Sciatic nerve (tissue), 2 donors: ENCODE data around the gene CIB1. TPM values are rescaled to one million over a fixed set of nuclear protein-coding genes. Genes with fewer than 3 reads are reported as not detected.
"Not testable (repeated sequence)": the region's sequence is repeated elsewhere in the genome, so short reads cannot be mapped to it uniquely, and the experiment has no call there.

ENCODE experiments used
- ATAC-seq: fragments of 200-7000 bp; cut with Tn5 transposase; one replicate; pipeline ENCODE4 v1.9.1; 2020; ENCODE audit warnings: mild to moderate bottlenecking, moderate library complexity
- DNase-seq: peaks from one replicate; pipeline ENCODE4 v3.0.0-alpha.2; 2020; ENCODE audit warnings: low spot score
- intact Hi-C: fragments of 100-400 bp; cut with DNase I; formaldehyde crosslinking; loops from one replicate; pipeline ENCODE4 v1.14.2; 2022
- total RNA-seq: library from RNA; stranded (reverse); fragmentation: NEBNext Ultra II Directional; extraction: Animal tissue kit (Norgen Biotek cat#: 25700); gene quantifications from one replicate; pipeline ENCODE4 v1.2.1, GENCODE V29; 2021
- donor health status: DM: no; HTN: no; CAD: no.
- donor health status: DM: no; HTN: no; CAD: no.

The CIB1 gene
- total RNA-seq, 1 donor from 2014 or later, result 43.3 TPM

DNA sequence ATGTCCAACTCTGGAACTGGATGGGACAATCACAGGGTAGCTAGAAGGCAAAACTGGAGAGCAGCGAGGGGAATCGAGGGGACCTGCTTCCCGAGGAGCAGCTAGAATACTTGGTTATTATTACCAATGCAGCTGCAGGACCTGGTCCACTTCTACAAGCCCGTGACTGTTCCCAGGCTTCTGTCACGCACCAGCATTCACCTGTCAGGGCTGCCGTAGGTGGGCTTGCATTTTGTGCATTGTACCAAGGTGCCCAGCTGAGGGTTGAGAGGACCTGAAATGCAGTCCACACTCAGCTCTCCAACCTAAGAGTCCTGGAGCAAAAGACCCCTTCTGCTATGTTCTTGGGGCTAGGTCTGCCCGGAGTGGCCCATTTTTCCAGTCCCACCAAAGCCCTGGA, 30.3 kb downstream of the CIB1 start:
- DNase-seq (no peak), ATAC-seq (no peak)
- intact Hi-C loops, result no loop called here

DNA sequence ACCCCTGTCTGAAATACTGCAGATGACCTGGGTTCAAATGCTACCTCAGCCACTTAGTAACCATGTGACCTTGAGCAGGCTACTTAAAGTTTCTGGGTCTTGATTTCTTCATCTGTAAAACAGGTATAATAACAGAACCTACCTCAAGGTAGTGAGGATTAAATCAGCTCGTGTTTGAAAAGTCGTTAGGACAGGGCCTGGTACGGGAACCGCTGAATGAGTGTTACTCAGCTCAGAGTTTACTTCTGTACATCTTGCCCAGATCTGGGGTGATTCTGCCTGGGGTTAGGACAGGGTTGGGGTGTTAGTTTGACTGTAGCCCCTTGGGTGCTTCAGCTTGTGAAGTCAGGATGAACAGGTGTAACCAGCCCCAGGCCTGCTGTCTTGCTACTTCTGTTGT, 30.8 kb downstream of the CIB1 start:
- ATAC-seq (no peak), DNase-seq (no peak)
- intact Hi-C loops, result no loop called here

DNA sequence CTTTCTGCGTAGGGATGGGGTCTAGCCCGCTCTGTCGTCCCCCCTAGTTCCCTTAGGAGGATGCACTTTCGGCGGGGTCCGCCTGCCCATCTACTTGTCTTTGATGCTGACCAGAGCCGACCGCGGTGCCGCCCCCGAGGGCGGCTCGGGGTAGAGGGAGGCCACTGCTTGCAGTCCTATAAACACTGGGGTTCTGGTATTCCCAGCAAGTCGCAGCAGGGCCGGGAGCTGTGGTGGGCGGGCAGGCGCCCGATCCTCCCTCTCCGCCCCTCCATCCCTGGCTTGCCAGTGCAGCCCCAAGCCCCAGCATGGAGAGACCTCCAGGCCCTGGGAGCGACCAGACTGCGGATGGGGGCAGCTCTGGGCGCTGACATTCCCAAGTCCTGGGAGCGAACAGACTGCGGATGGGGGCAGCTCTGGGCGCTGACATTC, 31.8 kb downstream of the CIB1 start:
- ATAC-seq (peak; percentile 17), DNase-seq (no peak)
- intact Hi-C loops, result no loop called here

DNA sequence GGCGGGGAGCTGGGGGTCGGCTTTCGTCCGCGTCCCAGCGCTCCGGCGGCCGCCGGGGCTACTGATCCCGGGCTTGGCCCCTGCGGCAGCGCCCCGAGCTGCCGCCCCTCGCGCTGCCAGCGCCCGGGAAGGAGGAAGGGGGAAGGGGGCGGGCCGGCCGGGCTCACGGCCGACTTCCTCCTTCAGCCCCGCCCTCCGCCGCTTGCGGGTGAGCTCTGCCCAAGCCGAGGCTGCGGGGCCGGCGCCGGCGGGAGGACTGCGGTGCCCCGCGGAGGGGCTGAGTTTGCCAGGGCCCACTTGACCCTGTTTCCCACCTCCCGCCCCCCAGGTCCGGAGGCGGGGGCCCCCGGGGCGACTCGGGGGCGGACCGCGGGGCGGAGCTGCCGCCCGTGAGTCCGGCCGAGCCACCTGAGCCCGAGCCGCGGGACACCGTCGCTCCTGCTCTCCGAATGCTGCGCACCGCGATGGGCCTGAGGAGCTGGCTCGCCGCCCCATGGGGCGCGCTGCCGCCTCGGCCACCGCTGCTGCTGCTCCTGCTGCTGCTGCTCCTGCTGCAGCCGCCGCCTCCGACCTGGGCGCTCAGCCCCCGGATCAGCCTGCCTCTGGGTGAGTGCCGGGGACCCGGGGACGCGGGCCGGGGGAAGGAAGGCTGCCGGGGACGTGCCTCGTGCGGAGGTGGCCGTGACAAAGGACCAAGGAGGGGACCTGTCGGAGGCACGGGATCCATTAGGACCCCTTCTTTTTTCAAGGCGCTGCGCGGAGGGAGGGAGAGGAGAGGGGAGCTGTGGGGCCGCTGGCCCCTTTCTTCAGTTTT, 32.4 kb downstream of the CIB1 start, which contains the start of gene SEMA4B:
Gene SEMA4B, plus strand, starts transcription at position 201 of the 814 bp plus-strand sequence. Its CDS starts 249 bp downstream, at position 450.
- DNase-seq (peak; percentile 84), ATAC-seq (peak; percentile 76)
- intact Hi-C loops, result no loop called here

DNA sequence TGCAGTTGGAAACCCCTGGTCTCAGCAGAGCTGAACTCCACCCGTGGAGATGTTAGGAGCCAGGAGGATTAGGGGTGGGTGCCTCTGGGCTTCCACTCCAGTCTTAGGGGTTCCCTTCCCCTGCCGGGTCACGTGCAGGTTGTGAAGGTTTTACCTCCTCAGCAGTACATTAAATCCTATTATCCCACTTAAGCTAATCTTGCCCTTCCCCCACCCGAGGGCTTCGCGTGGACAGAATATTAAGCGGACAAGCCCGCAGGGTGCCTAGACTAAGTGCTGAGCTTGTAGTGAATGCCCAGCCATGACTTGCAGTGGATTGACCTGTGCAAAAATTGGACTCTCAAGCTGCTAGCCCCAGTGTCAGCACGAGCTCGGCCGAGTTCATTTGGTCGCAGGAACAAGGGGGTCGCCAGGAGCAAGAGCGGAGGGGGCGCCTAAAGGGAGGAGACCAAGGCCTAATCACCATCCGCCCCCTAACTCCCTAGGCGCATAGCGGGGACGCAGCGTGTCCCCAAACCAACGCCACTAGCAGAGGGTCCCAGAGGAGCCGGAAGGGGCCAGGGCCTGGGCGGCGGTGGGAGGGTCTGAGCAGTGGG, 33.1 kb downstream of the CIB1 start:
- ATAC-seq (no peak), DNase-seq (no peak)
- intact Hi-C loops, result no loop called here

DNA sequence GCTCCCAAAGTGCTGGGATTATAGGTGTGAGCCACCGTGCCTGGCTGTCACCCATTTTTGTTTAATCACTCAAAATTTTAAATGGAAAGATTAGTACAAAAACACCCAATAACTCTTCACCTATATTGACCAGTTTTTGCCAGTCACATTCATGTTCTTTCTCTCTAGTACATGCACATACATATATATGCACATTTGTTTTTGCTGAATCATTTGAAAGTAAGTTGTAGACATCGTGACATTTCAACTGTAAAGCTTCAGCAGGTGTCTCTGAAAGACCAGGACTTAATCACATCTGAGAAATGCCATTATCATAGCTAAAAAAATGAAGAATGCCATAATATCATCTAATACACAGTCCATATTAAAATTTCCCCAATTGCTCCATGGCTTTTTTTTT, 39.1 kb downstream of the CIB1 start:
- intact Hi-C loops, result no loop called here
- DNase-seq, result no peak
- no peak for ATAC-seq

DNA sequence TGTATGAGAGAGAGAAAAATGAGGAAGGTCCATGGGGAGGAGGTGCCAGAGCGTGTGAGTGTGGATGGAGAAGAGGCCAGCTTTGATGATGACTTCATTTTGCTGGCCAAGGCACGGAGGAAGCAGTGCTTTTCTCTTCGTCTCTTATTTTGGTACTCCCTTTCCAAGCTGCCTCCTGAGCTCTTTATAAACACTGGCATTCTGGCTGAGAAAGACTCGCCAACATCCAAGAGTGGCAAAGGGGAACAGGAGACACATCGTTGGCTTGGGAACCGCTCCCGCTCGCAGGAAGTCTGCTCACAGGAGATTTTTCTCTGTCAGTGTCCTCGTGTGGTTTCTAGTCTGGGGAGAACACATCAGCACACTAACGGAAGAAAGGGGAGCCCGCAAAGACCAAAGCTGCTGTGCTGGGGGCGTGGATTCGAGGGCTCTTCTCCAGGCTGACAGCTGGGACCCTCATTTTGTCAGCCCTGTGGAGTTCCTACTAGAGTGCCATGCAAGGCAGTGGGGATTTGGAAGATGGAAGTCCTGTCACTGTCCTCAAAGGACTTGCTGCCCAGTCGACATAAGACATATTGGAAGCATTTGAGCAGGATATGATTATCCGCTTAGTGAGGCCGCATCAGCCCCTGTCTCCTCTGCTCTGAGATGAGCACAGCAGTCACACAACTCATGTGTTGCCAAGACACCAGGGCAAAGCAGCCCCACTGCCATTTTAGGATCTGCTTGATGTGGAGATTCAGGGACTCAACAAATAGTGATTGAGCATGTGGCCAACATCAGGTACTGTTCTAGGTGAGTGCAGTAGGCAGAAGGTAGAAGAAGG, 40.6 kb downstream of the CIB1 start:
- DNase-seq, result no peak
- intact Hi-C loops, result no loop called here

DNA sequence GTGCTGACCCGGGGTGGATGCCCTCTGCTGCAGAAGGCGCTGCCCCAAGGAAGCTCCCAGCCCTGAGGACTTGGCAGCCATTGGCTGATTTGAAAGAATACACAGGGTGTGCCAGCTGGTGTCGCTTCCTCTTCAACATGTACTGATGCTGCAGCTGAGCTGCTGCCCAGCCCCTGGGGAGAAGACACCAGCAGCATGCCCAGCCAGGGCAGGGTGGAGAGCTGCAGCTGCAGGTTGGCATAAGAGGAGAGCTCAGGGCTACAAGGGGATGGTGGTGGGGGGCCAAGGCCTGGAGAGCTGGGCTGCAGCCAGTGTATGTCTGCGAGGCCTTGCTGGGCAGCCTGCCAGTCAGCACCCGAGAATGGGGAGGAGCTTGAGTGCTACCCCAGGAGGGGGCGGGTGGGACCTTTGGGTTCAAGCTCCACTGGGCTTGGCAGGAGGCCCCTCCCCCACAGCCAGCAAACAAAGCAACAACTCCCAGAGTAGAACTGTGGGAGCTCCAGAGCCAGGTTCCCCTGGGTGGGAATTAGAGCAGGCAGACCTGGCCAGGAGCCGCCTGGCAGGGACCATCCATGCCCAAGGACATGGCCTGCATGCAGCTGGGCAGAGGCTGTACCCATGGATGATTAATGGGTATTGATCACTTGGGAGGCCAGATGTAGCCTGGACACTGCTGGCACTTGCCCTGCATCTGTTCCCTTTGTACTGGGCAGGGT, 41.8 kb downstream of the CIB1 start:
- ATAC-seq, result peak; percentile 81
- DNase-seq, result peak; percentile 89
- intact Hi-C loops, result no loop called here

More for the DNA sequence above, 40.6 kb downstream of the CIB1 start:
- peak; percentile 5 for ATAC-seq

DNA sequence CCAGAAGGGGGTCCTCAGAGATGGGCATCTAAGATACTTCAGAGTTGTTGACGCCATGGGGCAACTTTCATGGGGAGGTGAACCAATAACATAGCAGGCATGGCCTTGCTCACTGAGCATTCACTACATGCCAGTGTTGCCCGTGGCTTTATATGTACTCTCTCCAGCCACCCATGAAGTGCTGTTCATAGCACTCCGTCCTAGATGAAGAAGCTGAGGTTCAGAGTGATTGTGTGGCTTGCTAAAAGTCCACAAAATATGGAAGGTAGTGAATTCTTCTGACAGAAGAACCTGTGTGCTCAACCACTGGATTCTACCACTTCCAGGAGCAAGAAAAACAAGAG, 42.4 kb downstream of the CIB1 start:
- no peak for DNase-seq
- intact Hi-C loops, result no loop called here
- peak; percentile 14 for ATAC-seq

DNA sequence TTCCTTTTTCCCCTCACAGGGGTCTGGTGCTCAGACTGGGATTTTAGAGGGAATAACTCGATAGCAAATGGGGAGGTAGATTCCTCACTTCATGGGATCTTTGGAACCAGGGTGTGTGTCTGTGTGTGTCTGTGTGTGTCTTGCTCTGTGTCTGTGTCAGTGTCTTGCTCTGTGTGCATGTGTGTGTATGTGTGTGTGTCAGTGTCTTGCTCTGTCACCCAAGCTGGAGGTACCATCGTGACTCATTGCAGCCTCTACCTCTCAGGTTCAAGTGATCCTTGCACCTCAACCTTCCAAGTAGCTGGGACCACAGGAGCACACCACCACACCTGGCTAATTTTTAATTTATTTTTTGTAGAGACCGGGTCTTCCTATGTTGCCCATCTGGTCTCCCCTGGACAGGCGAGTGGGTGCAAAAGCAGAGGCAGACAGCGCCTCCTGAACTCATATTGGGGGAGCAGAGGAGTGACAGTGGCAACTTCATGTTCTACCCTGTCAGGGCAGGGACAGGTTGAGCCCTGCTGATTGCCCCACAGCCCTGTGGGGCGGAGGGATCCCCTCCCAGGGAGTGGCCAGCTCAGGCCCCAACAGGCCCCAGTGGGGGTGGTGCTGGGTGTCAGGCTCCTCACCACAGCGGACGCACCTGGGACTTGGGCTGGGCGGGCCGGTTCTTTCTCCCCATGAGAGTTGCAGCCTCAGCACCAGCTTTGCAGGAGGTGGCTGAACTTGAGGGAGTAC, 43.0 kb downstream of the CIB1 start:
- intact Hi-C loops, result no loop called here
- no peak for DNase-seq
- peak; percentile 7 for ATAC-seq

DNA sequence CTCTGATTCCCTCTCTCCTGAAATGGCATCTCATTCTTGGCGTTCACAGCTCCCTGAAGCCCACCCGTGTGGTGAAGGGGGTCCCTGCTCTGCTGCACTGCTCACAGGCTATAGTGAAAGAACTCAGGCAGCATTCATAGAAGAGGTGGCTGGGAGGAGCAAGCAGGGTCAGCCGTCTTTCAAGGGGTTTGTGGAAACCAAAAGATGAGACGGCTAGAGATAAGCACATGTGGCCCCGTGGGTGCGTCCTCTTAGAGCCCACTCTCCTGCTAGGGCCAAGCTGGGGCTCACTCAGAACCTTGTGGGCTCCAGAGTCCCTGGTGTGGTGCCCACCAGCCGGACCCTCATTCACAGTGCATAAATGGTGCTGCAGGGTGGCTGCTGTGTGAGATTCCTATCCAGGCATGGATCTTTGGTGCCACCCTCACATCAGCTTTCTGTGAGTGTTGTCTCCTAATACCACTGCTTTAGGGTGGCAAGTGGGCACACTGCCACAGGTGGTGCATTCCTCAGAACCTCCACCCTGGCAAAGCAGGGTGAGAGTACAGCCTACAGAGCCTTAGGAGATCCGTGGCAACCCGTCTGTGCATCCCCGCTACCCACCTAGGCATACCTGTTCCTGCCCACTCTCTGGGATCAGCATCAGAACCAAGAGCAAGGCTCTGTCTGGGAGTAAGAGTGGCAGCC, 43.8 kb downstream of the CIB1 start:
- intact Hi-C loops, result no loop called here
- ATAC-seq (no peak), DNase-seq (no peak)

DNA sequence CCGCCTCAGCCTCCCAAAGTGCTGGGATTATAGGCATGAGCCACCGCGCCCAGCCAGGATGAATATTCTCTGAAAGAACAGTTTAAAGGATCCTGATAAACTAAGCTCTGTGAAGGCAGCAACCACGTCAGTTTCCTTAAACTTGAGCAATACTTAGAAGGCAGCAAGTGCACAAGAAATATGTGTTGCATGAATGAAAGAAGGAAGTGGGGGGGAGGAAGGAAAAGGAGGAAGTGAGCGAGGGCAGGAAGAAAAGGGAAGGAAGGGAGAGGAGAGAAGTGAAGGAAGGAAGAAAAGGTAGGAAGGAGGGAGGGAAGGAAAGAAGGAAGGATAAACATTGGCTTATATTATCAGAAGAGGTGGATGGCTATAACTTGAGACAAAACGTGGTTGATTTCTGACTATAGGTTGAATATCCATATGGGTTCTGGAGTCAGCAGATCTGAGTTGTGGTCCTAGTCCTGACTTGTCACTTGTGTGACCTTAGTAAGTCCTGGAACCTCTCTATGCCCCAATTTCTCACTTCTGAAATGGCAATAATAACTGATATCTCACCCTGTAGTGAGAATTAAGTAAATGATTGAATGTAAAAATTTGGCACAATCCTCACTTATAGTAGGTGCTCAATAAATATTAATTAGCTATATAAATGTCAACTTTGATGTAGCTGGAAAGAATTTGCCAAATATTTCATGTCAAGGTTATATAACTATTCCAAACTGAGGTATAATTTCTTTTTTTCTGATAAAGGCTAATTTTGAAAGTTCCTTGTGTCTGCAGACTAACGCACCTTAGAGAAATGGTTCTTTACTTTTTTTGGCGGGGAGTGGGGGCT, 44.6 kb downstream of the CIB1 start:
- intact Hi-C loops, result no loop called here
- ATAC-seq (no peak), DNase-seq (no peak)

DNA sequence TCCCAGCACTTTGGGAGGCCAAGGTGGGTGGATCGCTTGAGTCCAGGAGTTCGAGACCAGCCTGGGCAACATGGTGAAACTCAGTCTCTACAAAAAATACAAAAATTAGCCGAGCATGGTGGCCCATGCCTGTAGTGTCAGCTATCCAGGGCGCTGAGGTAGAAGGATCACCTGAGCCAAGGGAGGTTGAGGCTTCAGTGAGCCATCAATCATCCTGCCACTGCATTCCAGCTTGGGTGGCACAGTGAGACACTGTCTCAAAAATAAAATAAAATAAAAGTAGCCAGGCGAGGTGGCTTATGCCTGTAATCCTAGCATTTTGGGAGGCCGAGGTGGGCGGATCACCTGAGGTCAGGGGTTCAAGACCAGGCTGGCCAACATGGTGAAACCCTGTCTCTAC, 45.7 kb downstream of the CIB1 start:
- intact Hi-C loops, ATAC-seq, DNase-seq: not testable (repeated sequence)

DNA sequence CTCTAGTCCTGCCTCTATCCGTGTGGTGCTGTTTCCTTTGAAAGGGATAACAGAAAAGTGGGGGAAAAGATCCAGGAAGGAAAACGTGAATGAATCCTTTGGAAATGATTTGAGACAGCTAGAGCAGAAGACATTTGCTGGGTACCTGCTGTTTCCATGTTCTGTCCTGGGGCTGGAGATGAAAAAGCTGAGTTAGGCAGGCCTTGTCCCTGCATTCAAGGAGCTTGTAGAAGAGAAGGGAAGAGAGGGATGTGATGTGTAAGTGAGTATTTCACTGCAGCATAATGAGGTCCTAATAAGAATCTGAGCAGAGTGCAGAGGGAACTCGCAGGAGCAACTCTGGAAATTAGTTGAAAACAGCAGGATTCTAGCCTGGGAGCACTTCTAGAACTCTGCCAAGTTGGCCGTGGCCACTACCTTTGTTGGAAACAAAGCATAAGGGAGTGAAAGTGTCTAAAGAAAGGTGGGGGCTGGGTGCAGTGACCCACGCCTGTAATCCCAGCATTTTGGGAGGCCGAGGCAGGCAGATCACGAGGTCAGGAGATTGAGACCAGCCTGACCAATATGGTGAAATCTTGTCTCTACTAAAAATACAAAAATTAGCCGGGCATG, 46.4 kb downstream of the CIB1 start:
- intact Hi-C loops, result no loop called here
- DNase-seq (no peak), ATAC-seq (no peak)

DNA sequence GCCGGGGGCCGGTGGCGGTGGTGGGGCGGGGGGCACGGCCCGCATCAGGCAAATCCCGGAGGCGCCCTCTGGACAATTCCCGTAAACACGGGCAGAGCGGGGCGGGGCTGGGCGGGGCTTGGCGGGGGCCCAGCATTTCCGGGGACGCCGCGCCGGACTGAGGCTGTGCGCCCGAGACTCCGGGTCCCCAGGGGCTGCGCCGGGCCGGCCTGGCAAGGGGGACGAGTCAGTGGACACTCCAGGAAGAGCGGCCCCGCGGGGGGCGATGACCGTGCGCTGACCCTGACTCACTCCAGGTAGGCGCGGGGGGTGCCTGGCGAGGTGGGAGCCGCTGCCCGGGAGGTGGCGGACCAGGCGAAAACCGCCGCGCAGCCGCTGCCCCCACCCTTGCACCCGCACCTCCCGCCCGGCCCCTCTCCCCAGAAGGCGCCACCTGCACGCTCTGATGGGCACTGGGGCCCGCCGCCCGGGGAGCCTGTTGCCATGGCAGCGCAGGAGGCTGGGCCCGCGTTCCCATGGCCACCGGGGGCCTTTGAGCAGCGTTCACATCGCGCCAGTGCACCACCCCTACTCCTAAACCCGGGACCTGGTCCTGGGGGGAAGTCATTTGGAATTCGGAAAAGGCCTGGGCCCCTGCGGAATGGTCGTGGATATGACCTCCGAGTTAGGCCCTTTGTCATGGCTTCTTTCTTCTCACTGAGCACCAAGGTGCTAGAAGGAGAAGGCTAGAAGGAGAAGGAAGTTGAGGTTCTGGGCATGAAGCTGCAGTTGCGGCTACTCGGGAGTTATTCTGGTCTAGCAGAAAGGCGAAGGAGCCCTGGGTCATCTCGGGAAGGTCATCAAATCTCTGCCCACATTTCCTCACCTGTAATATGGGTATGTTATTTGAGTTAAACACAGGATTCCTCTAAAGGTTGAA, 48.7 kb downstream of the CIB1 start:
- intact Hi-C loops, result no loop called here
- ATAC-seq (peak; percentile 88), DNase-seq (peak; percentile 80)
